NOMO-1 (cell line): ENCODE data around the gene B4GALNT3.
A peak's percentile ranks its signal among the peaks of the same experiment; 100 is the strongest.

Source experiments
- DNase-seq, 2 experiments: peaks; one replicate each; lab custom pipeline; 2025; ENCODE audit not compliant: unreplicated experiment in 2 of 2; lab: John Stamatoyannopoulos, UW

Gene B4GALNT3

DNA sequence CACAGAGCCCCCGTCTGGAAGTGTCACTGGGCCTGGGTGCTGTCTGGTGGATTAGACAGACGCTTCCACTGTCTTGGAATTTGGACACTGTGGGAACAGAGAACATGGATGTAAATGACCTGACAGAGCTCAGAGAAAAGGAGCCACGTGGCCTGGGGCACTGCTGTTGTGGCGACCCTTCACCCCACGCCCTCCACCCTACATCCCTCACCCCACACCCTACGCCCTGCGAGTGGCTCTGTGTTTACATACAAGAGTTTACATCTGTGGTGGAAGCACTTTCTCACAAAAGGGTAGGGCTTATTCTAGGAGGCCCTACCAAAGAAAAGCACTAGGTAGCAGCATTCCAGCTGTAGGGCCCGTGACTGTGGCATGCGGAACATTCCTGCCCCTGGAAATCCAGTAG lies 47.7 kb downstream of the B4GALNT3 start:
- DNase-seq, result no peak

DNA sequence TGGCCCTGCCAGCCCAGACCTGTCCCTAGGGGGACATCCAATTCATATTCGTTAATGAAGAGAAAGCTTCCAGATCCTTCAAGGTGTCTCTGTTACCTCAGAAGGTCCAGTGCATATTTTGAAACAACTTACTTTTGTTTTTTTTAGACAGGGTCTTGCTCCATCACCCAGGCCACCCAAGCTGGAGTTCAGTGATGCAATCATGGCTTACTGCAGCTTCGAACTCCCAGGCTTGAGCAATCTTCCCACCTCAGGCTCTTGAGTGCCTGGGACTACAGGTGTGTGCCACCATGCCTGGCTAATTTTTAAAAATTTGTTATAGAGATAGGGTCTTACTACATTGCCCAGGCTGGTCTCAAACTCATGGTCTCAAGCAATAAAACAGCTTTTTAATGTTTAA lies 48.4 kb downstream of the B4GALNT3 start:
- DNase-seq, result no peak

DNA sequence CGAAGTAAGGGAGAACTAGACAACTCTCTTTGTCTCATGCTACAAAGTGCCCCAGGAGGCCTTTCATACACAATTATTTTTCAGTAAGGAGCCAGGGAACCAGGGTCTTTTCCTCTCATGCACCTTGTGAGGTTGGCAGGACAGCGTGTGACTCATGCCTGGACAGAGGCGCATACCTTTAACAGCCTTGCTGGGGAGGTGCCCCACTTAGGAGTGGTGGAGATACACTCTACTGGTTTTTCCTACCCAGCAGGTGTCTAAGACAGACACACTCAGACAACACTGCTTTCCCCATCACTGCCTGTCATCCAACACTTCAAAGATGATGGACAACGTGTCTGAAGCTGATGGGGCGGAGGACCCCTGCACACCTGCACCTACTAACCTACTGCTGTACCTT lies 49.1 kb downstream of the B4GALNT3 start:
- DNase-seq, result no peak

DNA sequence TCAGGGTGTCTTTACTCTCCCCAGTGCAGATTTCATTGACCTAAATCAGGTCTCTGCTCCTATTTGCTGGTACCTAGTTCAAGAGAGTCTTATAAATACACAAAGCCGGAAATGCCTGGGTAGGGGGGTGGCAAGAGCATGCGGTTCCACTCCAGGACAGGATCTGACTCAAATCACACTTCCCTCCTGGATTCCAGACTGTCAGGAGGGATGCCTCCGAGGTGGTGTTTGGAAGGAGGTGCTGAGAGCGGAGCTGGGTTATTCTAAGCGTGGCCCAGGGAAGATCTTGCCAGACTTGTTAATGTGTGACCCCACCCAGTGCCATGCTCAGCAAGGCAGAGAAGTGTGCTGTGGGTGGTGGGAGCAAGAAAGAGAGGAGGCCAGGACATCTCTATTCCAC lies 49.8 kb downstream of the B4GALNT3 start:
- no peak for DNase-seq

DNA sequence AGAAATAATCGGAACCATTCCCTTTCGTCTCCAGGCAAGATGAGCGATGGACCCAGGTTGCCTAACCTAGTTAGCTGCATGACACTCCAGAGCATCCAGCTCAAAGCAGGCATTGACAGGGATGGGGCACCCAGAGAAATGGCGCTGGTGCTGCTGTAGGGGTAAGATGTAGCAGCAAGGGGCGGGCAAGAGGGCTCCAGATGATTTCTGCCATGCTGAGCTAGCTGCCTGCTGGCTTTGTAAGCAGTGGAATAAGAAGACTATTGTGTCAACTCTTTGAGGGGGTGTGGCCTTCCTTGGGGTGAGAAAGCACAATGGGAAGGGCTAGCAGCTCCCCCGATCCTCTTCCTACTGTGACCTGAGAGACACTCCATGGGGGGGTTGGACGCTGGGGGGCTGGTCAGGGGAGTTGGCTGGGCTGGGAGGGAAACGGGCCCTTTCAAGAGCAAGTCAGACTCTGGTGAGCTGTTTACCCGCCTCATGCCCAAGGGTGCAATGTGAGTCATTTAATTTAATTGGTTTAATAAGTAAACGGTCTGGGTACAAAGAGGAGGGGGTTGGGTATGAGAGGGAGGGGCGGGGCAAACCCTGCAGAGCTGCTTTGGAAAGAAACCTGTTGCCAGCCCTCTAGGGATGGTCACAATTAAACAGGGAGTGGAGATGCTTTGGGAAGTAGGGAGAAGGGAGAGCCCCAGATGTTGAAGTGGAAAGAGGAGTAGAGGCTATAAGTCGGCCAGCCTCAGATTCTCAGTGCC lies 50.5 kb downstream of the B4GALNT3 start:
- no peak for DNase-seq

DNA sequence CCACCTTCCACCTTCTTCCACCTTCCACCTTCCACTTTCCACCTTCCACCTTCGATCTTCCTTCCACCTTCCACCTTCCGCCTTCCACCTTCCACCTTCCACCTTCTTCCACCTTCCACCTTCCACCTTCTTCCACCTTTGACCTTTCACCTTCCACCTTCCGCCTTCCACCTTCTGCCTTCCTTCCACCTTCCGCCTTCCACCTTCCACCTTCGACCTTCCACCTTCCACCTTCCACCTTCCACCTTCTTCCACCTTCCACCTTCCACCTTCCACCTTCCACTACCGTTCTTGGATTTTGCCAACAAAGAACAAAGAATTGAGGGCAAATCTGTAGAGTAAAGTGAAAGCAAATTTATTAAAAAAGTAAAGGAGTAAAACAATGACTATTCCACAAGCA lies 53.2 kb downstream of the B4GALNT3 start:
- DNase-seq, result no peak

DNA sequence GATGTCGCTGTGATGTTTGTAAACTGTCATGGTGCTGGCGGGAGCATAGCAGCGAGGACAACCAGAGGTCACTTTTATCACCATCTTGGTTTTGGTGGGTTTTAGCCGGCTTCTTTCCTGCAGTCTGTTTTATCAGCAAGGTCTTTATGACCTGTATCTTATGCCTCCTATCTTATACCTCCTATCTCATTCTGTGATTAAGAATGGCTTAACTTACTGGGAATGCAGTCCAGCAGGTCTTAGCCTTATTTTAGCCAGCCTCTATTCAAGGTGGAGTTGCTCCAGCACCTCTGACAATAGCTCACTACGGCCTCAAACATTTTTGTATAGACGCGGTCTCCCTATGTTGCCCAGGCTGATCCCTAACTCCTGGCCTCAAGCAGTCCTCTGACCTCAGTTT lies 53.7 kb downstream of the B4GALNT3 start:
- no peak for DNase-seq

DNA sequence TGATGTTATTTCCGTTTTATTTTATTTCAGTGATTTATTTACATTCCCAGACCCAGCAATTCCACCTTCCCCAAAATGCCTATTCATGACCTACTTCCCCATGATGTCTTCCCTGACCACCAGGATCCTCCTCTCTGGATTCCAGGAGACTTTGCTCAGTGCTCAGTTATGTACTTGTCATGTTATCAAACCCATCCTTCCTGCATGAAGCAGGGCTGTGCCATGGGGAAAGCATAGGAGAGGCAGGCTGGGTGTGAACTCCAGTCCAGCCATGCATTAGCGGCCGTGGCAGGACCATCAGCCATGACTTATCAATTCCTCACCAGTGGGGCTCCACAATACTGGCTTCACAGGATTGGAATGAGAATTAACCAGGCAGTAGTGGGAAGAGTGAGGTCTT lies 57.8 kb downstream of the B4GALNT3 start:
- DNase-seq, result no peak

DNA sequence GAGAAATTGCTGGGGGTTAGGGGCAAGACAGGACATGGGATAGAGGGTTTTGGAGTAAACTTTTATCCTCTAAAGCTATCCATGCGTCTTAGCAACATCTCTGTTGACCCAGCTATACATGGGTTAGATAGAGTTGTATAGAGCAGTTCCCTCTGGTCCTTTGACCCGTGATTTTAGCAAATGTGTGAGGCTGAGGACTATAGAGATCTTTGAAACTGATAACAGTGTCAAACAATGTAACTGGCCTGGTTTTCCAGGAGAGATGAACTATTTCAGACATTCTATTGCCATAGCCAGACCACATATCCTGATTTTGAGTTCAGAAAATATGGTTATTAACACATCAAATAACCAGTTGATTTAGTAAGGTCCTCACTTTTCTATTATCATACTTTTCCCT lies 60.4 kb downstream of the B4GALNT3 start:
- DNase-seq, result no peak

DNA sequence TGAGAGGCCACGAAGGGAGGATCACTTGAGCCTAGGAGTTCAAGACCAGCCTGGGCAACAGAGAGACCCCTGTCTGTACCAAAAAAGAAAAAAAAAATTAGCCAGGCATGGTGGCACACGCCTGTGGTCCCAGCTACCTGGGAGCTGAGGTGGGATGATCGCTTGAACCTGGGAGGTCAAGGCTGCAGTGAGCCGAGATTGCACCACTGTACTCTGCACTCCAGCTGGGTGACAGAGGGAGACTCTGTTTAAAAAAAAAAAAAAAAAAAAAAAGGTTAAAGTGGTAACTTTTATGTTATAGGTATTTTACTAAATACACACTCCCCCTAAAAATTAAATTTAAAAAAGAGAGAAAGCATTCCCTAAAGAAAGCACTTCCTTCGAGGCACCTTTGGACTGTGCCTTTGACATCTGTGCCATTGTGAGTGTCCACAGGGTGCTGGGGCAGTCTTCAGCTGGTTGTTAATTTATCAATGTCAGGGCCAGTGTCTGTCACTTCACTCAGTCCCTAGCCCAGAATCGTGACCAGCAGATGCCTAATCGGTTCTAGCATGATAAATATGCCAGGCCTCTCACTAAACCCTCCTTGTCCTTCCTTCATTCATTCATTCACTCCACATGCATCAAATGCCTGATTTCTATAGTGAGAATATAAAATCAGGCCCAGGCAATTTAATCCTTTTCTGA lies 63.1 kb downstream of the B4GALNT3 start:
- DNase-seq, result no peak

DNA sequence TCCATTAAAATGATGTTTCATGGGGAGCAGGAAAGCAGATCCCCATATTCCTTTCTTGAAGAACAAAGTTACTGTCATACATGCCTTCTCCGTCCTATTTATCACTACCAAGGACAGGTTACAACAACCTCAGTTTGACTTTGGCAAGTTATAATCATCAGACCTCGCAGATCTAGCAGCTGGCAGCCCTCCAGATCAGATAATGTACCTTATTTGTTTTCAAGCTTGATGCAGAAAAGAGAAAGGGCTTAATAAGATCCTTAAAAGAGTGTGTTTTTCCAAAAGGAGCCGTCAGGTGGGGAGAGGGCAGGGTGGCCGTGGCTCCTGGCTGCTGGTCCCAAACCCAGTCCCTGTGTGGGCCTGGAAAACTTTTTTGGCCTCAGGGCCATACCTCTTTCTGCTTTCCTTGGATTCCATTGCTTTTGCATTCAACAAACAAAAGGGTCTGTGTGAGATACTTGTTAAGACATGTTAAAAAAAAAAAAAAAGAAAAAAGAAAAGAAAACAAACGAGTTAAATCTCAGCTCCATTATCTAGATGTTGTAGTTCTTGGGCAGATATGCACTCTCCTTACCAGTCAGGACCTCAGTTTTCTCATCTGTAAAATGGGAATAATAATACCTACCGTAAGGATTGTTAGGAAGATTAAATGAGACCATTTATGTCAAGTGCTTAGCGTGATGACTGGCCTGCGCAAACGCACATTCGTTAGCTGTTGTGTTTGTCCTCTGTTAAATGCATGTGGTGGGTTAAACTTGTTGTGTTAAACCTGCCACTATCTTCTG lies 64.6 kb downstream of the B4GALNT3 start:
- DNase-seq, result no peak

DNA sequence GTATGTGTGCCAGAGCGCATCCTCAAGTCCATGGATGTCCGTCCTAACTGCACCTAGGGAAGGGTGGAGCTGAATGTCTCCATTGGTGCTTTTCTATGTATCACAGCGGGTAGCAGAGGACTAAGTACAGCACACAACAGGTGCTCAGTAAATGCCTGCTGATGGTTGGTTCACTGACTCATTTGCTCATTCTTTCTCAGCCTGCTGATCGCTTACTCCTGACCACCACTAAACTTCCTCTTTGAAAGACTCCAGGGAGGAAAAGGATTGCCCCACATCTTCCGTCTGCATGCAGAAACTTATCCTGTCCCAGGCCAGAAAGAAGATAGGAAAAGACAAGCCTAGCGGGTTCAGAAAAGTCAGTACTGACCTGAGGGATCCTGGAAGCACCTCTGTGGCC lies 66.3 kb downstream of the B4GALNT3 start:
- peak in 1 of 2 experiments; percentile 29 for DNase-seq

DNA sequence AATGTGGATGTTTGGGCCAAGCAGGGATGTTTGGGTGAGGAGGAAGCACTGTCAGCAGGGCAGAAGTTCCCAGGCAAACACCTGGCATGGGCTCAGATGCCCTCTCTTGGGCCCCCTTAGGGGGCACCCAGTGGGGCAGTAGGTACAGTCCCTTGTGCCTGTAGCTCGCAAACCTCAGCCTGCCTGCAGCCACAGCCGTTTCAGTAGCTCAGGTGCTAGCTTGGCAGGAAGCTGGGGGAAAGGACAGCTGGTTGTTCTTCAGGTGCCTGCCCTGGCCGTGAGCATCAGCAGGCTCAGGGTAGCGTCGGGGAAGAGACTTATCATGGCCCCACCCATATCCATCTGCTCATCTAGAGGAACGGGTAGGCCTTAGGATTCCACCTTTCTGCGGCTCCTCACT lies 67.5 kb downstream of the B4GALNT3 start:
- no peak for DNase-seq

DNA sequence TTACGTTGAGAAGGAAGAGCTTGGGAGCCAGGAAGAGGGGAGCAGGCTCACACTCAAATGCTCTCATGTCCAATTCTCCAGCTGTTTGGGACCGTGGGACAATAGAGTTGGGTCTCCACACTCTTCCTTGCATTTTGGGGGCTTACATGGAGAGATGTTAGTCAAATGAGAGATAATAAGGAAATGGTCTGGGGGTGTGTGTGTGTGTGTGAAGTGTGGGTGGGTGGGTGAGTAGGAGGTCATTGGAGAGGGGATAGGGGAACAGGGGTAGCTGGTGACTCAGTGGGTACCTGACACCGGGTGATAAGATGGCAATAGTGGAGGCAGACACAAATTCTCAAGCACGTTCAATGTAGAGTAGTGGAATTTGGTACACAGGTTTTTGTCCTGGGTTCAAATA lies 68.0 kb downstream of the B4GALNT3 start:
- DNase-seq, result no peak

DNA sequence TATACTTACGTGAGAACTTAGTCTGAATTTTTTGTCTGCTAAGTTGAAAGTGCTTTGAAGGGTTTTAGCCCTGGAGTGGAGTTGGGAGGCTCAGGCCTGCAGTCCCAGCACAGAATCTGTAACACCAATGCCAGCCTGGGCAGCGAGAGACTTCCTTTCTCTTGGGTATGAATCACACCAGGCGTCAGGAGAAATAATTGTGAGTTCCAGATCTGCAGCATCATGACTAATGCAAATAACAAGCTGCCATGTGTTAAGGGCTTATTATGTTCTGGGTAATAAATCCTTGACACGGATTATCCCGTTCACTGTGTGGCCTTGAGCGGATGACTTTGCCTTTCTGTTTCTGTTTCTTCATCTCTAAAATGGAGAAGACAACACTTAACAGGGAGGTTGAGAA lies 70.6 kb downstream of the B4GALNT3 start:
- DNase-seq, result no peak

DNA sequence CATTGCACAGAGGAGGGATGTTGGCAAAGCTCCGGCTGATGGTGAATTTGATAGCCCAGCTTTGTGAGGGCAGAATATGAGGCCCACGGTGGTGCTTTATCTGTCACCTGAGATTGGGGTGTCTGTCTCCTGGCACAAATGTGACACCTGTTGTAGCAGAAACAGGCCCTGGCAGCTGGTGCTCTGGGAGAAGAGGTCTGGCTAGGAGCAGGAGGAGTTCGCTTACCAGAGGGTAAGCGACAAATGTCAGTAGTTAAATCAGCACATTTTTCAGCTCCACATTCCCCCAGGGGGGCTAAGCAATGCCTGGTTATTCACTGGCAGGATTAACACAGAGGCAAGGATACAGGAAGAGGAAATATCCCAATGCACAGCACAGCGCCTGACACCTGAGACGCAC lies 71.1 kb downstream of the B4GALNT3 start:
- no peak for DNase-seq

DNA sequence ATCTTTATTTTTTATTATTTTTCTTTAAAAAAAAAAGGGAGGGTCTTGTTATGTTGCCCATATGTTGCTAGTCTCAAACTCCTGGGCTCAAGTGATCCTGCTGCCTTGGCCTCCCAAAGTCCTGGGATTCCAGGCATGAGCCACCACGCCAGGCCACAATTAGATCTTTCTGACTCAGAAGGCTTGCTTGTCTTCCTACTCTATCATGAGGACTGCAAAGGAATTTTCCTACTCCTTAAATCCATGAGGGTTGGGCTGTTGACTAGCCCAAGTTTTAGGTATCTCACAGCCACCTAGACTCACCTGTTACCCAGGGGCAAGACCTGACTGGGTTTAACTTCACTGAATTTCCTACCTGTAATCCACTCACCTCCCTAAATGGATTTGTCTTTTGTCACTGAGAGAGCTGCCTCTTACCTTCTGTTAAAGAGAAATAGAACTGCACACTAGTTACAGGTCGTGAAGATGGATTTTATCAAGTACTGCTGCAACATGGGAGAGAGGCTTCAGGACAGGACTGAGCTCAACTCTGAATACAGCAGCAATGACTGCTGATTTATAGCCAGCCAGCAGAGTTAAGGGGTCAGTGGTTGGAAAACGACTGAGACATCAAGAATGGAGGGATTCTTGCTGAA lies 72.3 kb downstream of the B4GALNT3 start:
- no peak for DNase-seq

DNA sequence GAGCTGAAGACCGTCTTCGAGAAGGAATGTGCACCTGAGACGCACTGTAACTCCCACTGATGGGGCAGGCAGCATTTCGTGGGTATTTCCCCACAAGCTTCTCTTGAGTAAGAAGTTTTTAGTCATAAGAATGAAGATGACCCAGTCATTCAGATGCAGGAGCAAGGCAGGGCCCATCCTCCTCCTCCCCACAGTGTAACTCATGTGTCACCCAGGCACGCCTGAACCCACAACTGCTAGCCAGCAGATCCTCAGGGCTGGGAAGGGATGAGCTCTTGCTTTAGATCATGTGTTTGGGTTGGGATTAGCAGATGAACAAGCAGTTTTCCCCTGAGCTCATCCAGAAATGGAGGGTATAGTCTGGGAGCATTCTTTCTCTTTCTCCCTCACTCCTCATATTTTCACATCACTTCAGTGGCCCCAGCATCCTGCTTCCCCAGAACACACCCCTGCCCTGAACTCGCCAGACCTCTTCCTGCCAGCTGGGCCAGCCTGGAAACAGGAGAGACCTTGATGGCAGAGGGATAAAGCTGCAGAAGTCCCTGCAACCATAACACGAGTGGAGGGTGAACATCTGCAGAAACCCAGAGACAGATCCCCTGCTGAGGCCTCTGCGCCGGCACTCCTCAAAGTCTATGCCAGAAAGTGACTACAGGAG lies 73.3 kb downstream of the B4GALNT3 start:
- no peak for DNase-seq

DNA sequence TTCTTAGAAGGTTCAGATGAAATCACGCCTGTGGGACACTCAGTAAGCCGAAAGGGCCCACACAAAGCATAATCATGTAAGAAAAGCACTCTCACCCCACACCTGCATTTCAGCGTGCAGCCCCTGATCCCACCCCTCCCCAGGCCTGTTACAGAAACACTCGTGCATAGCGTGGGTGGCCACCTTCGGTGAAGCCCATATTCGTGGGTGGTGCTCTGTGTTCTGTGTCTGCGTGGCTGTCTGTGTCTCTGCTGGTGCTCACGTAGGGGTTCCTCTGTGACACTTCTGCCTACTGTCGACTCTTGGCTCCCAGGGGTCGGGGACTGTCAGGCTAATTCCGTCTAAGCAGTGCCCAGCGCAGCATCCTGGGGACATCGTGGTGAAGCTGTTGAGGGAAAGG lies 74.0 kb downstream of the B4GALNT3 start:
- DNase-seq, result no peak

DNA sequence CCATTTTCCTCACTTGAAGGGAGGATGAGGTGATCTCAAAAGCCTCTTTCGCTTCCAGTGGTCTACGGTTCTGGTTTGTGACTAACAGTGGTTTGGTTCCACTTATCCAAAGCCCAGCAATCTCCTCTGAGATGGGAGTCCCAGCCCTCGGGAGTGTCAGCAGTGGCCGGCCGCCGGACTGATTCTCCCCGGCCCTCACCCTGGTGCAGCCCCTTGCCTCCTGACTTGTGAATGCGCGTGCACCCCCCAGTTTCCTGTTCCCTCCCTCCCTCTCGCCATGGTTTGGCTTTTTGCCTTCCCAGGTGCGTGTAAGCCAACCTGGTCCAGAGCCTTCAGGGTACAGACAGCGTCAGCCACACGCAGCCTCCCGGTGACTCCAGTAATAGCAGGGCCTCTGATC lies 74.5 kb downstream of the B4GALNT3 start:
- DNase-seq, result no peak

DNA sequence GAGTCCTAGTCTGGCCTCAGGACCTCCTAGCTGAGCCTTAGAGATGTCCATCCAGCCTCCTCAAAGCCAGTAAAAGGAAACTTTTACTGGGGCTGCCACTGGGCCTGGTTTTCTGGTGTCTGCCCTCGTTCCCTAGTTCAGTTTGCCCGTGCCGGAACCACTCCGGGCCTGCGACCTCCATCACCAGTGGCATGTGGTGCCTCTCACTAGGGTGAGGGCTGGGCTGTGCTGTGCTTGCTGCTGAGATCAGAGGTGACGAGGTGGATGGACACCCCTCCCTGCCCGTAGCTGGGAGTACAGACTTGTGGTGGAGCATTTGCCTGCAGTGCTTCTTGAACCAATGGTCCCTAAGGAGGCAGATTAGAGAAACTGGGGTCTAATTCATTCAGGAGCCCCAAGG lies 75.7 kb downstream of the B4GALNT3 start:
- DNase-seq, result no peak
